PC-3 (cell line): Measurements from ENCODE around the gene USP40.

Experiments
- EZH2 ChIP-seq: fragments of 300-600 bp; sonication (generic); IDR thresholded peaks from one replicate; pipeline ENCODE4 v1.6.1; 2017; ENCODE audit warnings: antibody characterized with exemption, mild to moderate bottlenecking, low read length; ENCODE audit not compliant: unreplicated experiment
- TF ChIP-seq, protein P1 (sequence below): fragments of 300-600 bp; sonication (generic); conservative IDR thresholded peaks from 2 replicates; pipeline ENCODE4 v1.5.1; 2017; ENCODE audit warnings: antibody characterized with exemption, low read depth, mild to moderate bottlenecking, low read length

DNA sequence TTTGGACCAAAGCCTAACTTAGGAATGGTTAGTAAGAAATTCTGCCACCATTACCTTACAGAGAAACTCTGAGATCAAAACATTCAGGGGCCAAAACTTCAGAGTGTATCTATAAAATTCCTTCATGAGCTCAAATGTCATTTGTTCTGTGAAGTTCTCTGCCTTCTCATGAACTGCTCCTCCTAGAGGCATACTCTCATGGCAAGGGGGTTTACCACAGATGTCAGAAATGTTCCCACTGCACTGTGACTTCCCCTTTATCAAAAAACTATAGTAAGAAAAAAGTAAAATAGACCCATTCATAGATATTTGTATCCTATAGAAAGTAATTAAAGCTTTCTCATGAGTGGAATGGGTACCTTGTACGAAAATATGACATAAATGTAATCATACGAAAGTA lies 68.5 kb downstream of the USP40 start:
- TF ChIP-seq, protein P1, sequence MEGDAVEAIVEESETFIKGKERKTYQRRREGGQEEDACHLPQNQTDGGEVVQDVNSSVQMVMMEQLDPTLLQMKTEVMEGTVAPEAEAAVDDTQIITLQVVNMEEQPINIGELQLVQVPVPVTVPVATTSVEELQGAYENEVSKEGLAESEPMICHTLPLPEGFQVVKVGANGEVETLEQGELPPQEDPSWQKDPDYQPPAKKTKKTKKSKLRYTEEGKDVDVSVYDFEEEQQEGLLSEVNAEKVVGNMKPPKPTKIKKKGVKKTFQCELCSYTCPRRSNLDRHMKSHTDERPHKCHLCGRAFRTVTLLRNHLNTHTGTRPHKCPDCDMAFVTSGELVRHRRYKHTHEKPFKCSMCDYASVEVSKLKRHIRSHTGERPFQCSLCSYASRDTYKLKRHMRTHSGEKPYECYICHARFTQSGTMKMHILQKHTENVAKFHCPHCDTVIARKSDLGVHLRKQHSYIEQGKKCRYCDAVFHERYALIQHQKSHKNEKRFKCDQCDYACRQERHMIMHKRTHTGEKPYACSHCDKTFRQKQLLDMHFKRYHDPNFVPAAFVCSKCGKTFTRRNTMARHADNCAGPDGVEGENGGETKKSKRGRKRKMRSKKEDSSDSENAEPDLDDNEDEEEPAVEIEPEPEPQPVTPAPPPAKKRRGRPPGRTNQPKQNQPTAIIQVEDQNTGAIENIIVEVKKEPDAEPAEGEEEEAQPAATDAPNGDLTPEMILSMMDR, result no peak
- TF ChIP-seq EZH2, result no peak
